A673 (cell line): Measurements from ENCODE around the gene FGD6. TPM values are rescaled to one million over a fixed set of nuclear protein-coding genes. Genes with fewer than 3 reads are reported as not detected.
"Not testable (repeated sequence)": the region's sequence is repeated elsewhere in the genome, so short reads cannot be mapped to it uniquely, and the experiment has no call there.

Experiments
- BruUV-seq: library from RNA; stranded (reverse); fragments of 400-500 nt; replicated peaks from 2 replicates; lab custom pipeline; 2021; lab: Mats Ljungman, UMichigan
- CTCF ChIA-PET: fragments of 300-600 bp; sonication (Branson Sonifier 250); formaldehyde crosslinking; loops from one replicate; lab custom pipeline; 2022; ENCODE audit warnings: antibody characterized with exemption; lab: Charles Lee
- POLR2A ChIA-PET: fragments of 300-600 bp; sonication (Branson Sonifier 250); formaldehyde crosslinking; loops from one replicate; lab custom pipeline; 2022; ENCODE audit warnings: antibody characterized with exemption; ENCODE audit not compliant: low non-redundant PET; lab: Charles Lee
- DNase-seq: peaks from one replicate; pipeline ENCODE4 v3.0.0-alpha.2; 2015; ENCODE audit warnings: low spot score
- H3K27ac ChIP-seq: fragments of 200-600 bp; sonication (generic); 2 replicates; pipeline ENCODE4 v1.5.1; 2016; ENCODE audit warnings: mixed run types, low read depth, mild to moderate bottlenecking, mixed read lengths, antibody characterized with exemption, low read length; ENCODE audit not compliant: poor library complexity, severe bottlenecking
- H3K27me3 ChIP-seq: fragments of 200-600 bp; sonication (generic); replicated peaks from 2 replicates; pipeline ENCODE4 v1.6.1; 2017; ENCODE audit warnings: mixed run types, low read depth, mild to moderate bottlenecking, mixed read lengths, antibody characterized with exemption, low read length; ENCODE audit not compliant: insufficient read depth, poor library complexity
- H3K36me3 ChIP-seq: fragments of 200-600 bp; sonication (generic); 2 replicates; pipeline ENCODE4 v1.6.1; 2016; ENCODE audit warnings: mixed run types, mild to moderate bottlenecking, mixed read lengths, antibody characterized with exemption, low read length; ENCODE audit not compliant: insufficient read depth, poor library complexity, severe bottlenecking
- H3K4me1 ChIP-seq: fragments of 200-600 bp; sonication (generic); 2 replicates; pipeline ENCODE4 v1.6.1; 2017; ENCODE audit warnings: mixed run types, mild to moderate bottlenecking, mixed read lengths, antibody characterized with exemption, low read length; ENCODE audit not compliant: insufficient read depth, poor library complexity, severe bottlenecking
- H3K4me3 ChIP-seq: fragments of 200-600 bp; sonication (generic); 2 replicates; pipeline ENCODE4 v1.5.1; 2016; ENCODE audit warnings: low read depth, mixed run types, mild to moderate bottlenecking, mixed read lengths, low read length; ENCODE audit not compliant: poor library complexity, severe bottlenecking
- H3K9me3 ChIP-seq: fragments of 200-600 bp; sonication (generic); 2 replicates; pipeline ENCODE4 v1.6.1; 2016; ENCODE audit warnings: mixed run types, low read depth, mild to moderate bottlenecking, mixed read lengths, antibody characterized with exemption, low read length; ENCODE audit not compliant: poor library complexity, severe bottlenecking
- CTCF ChIP-seq: fragments of 300-800, 200-600 bp; sonication (generic); conservative IDR thresholded peaks from 2 replicates; pipeline ENCODE4 v1.5.1; 2017; ENCODE audit warnings: low read depth, mild to moderate bottlenecking, antibody characterized with exemption, low read length, moderate library complexity, mixed read lengths
- EZH2 ChIP-seq: fragments of 200-600 bp; sonication (generic); IDR thresholded peaks from 2 replicates; pipeline ENCODE4 v1.6.1; 2017; ENCODE audit warnings: borderline replicate concordance, low read depth, mild to moderate bottlenecking, mixed read lengths, antibody characterized with exemption, low read length; ENCODE audit not compliant: poor library complexity, severe bottlenecking
- intact Hi-C: fragments of 100-400 bp; cut with micrococcal nuclease; formaldehyde crosslinking; loops from one replicate; pipeline ENCODE4 v1.10.0; 2022; ENCODE audit not compliant: unreplicated experiment
- total RNA-seq: library from RNA; stranded (reverse); gene quantifications from 2 replicates; pipeline ENCODE4 v1.2.3, GENCODE V29; 2021

FGD6 gene
- total RNA-seq, 1 experiment from 2014 or later, result 11.7 TPM

DNA sequence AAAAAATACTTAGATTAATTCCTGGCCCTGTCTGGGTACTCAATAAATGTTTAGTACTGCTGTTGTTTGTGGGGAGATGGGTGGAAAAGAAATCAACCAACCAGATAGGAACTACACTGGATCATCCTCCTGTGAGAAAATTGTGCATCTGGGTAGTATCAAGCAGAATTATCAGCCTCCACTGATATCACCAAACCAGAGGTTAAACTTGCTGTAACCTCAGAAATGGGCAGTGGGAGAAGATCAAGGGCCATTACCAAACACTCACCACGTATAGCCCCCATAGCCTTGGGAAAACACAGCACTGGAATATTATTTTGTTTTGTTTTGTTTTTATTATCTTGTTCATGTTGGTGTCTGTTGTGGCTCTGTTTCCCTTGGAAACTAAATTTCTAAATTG, 20.0 kb upstream of the FGD6 start:
- H3K36me3 ChIP-seq, result peaks cover 7% of the 10 kb centered on the region
- intact Hi-C loops, result no loop called here
- no peak overlapping the region for H3K4me3 ChIP-seq
- BruUV-seq, result no TSS peak
- H3K27me3 ChIP-seq, result no peaks in the 10 kb centered on the region
- no peaks in the 10 kb centered on the region for H3K4me1 ChIP-seq
- ChIA-PET CTCF (no interaction called here), POLR2A (no interaction called here)
- no peaks in the 10 kb centered on the region for H3K9me3 ChIP-seq
- no peak for TF ChIP-seq EZH2
- no peak for TF ChIP-seq CTCF
- H3K27ac ChIP-seq, result no peak overlapping the region
- no peak for DNase-seq

GRCh38 chr12:95235621-95236020, 18.4 kb upstream of the FGD6 start:
- H3K4me3 ChIP-seq, DNase-seq, BruUV-seq, H3K27ac ChIP-seq, intact Hi-C loops, H3K9me3 ChIP-seq, H3K27me3 ChIP-seq, CTCF ChIA-PET, H3K36me3 ChIP-seq, POLR2A ChIA-PET: not testable (repeated sequence)
- H3K4me1 ChIP-seq, result peaks cover 16% of the 10 kb centered on the region

- H3K9me3 ChIP-seq, POLR2A ChIA-PET, H3K4me3 ChIP-seq, DNase-seq, H3K27me3 ChIP-seq, BruUV-seq, intact Hi-C loops, H3K27ac ChIP-seq, H3K36me3 ChIP-seq: not testable (repeated sequence)
- peaks cover 29% of the 10 kb centered on the region for H3K4me1 ChIP-seq
- CTCF ChIA-PET, result interaction anchor here (0.7 kb wide), 1 partner anchor 17 kb away, joined by 10 read pairs; the partner anchor contains the start of gene VEZT
Observed at GRCh38 chr12:95234187-95234586, 16.9 kb upstream of the FGD6 start.

DNA sequence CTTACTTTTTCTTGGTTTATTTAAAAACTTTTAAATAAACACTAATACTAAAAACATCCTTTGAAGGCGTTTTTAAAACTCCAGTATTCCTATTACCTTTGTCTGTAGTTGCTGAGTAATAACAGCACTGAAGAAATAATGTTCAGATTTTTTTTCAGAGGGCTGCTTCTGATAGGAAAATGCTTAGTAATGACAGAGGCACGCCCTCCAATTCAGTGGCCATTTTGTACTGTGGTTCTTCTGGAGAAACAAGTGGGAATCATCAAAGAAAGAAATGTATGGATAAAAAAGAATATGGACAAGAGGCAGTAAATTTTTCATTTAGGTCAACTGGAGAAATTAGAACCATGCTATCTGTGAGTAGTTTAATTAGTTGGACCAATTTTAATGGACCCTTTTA, 13.9 kb upstream of the FGD6 start:
- peak overlapping the region; percentile 36 for H3K27ac ChIP-seq
- ChIA-PET CTCF (no interaction called here), POLR2A (no interaction called here)
- no TSS peak for BruUV-seq
- H3K9me3 ChIP-seq, result no peaks in the 10 kb centered on the region
- intact Hi-C loops, result no loop called here
- H3K4me3 ChIP-seq, result no peak overlapping the region
- TF ChIP-seq EZH2 (no peak), CTCF (no peak)
- no peaks in the 10 kb centered on the region for H3K27me3 ChIP-seq
- H3K4me1 ChIP-seq, result peaks cover 42% of the 10 kb centered on the region
- DNase-seq, result peak; percentile 65
- no peaks in the 10 kb centered on the region for H3K36me3 ChIP-seq
